GM12874 (cell line): Measurements from ENCODE around the gene SIX2.

Experiments used
- TF ChIP-seq, protein P1 (sequence below): IDR thresholded peaks from 2 replicates; pipeline ENCODE4 v1.5.1; 2011; ENCODE audit warnings: low read depth, mild to moderate bottlenecking, control low read depth, low read length, moderate library complexity; ENCODE audit not compliant: insufficient read depth

Gene SIX2

DNA sequence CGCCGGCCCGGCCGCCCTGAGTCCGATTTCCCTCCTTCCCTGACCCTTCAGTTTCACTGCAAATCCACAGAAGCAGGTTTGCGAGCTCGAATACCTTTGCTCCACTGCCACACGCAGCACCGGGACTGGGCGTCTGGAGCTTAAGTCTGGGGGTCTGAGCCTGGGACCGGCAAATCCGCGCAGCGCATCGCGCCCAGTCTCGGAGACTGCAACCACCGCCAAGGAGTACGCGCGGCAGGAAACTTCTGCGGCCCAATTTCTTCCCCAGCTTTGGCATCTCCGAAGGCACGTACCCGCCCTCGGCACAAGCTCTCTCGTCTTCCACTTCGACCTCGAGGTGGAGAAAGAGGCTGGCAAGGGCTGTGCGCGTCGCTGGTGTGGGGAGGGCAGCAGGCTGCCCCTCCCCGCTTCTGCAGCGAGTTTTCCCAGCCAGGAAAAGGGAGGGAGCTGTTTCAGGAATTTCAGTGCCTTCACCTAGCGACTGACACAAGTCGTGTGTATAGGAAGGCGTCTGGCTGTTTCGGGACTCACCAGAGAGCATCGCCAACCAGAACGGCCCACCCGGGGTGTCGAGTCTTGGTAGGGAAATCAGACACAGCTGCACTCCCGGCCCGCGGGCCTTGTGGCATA lies 4.6 kb downstream of the SIX2 start:
- TF ChIP-seq, protein P1, sequence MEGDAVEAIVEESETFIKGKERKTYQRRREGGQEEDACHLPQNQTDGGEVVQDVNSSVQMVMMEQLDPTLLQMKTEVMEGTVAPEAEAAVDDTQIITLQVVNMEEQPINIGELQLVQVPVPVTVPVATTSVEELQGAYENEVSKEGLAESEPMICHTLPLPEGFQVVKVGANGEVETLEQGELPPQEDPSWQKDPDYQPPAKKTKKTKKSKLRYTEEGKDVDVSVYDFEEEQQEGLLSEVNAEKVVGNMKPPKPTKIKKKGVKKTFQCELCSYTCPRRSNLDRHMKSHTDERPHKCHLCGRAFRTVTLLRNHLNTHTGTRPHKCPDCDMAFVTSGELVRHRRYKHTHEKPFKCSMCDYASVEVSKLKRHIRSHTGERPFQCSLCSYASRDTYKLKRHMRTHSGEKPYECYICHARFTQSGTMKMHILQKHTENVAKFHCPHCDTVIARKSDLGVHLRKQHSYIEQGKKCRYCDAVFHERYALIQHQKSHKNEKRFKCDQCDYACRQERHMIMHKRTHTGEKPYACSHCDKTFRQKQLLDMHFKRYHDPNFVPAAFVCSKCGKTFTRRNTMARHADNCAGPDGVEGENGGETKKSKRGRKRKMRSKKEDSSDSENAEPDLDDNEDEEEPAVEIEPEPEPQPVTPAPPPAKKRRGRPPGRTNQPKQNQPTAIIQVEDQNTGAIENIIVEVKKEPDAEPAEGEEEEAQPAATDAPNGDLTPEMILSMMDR = no peak

DNA sequence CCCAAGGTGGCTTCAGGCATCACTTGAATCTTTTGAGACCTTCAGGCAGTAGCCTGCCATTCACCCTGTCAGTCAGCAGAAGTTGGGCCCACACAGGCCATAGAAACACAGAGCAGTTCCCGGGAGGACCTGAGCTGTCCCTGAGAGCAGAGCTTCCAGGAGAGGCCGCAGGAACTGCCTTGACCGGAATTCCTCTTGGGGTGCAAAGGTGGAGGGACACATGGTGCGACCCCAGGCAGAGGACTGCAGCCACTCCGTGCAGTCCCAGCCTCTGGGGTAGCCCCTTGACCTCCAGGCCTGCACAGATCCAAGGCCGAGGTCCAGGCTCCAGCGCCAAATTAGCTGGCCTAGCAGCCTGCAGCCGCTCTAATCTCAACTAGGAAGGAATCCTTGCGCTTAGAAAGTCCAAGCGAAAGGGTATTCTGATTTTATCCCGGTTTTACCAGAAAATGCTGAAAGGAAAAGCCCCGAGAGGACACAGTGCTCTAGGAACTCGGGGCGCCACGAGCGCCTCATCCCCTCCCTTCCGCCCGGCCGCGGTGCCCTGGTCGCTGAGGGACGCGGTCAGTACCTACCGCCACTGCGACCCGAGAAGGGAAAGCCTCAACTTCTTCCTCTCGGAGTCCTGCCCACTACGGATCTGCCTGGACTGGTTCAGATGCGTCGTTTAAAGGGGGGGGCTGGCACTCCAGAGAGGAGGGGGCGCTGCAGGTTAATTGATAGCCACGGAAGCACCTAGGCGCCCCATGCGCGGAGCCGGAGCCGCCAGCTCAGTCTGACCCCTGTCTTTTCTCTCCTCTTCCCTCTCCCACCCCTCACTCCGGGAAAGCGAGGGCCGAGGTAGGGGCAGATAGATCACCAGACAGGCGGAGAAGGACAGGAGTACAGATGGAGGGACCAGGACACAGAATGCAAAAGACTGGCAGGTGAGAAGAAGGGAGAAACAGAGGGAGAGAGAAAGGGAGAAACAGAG lies 5.4 kb downstream of the SIX2 start:
- TF ChIP-seq, protein P1 = no peak

DNA sequence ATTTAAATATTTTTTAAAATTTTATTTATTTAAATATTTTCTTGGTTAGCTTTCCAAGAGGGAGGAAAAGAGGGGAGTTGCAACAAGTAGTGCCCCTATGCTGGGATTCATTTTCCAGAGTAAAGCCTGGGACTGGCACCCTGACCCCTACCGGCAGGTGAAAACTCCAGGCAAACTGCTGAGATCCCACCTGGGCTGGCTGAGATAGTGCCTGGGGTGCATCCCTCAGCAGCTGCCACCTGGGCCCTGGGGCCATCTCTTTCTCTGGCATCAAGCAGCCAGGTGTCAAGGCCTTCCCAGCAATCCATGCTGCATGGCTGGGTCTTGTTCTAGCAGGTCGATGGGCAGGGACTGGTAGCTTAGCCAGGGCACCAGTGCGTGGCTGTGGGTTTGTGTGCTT lies 6.6 kb downstream of the SIX2 start:
- TF ChIP-seq, protein P1 = no peak

DNA sequence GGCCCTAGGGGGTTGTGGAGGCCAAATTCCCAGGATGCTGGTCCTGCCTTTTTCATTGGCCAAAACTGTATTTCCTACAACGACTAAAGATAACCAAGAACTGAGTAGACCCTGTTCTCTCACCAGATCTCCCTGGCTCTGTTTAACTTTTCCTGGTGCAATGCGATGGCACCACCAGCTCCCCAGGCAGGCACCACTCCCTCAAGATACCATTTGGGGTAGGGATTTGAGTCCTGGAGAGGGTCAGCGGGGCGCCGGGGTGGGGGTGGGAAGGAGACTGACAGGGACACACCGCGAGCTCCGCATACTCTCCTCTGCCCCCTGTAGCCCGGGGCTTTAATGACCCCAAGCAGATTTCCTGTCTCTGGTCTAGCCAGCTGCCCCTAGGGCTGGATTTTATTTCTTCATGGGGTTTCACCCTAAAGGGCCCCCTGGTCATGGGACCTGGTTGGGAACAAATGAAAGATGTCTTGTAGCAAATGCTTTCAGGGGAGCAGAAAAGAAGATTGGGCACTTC lies 7.3 kb downstream of the SIX2 start:
- TF ChIP-seq, protein P1 = 0 out of 2 replicates have a peak, but pooled peaks have one; percentile 16

DNA sequence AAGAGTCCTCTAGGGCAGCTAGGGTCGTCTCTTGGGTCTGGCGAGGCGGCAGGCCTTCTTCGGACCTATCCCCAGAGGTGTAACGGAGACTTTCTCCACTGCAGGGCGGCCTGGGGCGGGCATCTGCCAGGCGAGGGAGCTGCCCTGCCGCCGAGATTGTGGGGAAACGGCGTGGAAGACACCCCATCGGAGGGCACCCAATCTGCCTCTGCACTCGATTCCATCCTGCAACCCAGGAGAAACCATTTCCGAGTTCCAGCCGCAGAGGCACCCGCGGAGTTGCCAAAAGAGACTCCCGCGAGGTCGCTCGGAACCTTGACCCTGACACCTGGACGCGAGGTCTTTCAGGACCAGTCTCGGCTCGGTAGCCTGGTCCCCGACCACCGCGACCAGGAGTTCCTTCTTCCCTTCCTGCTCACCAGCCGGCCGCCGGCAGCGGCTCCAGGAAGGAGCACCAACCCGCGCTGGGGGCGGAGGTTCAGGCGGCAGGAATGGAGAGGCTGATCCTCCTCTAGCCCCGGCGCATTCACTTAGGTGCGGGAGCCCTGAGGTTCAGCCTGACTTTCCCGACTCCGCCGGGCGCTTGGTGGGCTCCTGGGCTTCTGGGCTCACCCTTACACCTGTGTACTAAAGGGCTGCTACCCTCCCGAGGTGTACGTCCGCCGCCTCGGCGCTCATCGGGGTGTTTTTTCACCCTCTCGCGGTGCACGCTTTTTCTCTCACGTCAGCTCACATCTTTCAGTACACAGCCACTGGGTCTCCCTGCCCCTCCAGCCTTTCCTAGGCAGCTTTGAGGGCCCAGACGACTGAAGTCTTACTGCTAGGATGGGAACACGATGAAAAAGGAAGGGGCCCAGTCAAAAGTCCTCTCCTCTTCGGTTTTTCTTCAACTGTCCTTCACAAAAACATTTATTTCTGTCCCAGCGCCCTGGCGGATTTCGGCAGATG lies 8.1 kb downstream of the SIX2 start:
- TF ChIP-seq, protein P1 = no peak

DNA sequence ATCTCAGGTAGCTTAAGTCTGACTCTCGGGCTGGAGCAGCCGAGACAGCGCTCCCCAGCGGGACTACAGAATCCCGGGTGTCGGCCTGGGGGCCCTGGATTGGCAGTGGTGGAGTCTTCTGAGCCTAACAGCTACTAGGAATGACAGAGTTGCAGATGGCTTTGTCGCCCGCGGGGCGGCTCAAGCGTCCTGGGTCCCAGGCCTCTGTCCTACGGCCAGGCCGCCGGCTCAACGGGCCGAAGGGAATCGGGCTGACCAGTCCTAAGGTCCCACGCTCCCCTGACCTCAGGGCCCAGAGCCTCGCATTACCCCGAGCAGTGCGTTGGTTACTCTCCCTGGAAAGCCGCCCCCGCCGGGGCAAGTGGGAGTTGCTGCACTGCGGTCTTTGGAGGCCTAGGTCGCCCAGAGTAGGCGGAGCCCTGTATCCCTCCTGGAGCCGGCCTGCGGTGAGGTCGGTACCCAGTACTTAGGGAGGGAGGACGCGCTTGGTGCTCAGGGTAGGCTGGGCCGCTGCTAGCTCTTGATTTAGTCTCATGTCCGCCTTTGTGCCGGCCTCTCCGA lies 8.8 kb downstream of the SIX2 start:
- TF ChIP-seq, protein P1 = no peak
